SK-N-MC (cell line): Measurements from ENCODE around the gene ZFP69B.

ENCODE experiments used
- EZH2 ChIP-seq: fragments of 200-600 bp; sonication (generic); IDR thresholded peaks from one replicate; pipeline ENCODE4 v1.6.1; 2017; ENCODE audit warnings: antibody characterized with exemption
- POLR2AphosphoS5 ChIP-seq: IDR thresholded peaks from 2 replicates; pipeline ENCODE4 v1.6.1; 2012; ENCODE audit warnings: mild to moderate bottlenecking, low read depth, low read length, borderline replicate concordance

DNA sequence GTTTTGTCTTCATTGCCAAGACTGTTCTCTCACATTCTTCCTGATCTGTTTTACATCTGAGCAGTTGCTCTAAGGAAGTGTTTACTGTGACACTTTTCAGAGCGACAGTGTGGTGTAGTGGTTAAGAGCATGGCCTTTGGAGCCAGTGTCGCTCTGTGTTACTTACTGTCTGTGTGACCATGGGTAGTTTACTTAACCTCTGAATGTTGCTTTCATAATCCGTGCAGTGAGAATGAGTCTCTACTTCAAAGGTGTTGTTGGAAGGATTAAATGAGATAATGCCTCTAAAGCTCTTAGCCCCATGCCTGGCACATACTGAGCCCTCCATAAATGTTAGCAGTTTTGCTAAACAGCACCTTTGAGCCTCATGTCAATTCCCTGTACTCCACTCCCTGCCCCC is 35.9 kb upstream of the ZFP69B start:
- no peak for TF ChIP-seq EZH2
- no peak for TF ChIP-seq POLR2AphosphoS5
